GM19043 (cell line): ENCODE data around the gene TCF7.
A peak's percentile ranks its signal among the peaks of the same experiment; 100 is the strongest.

Experiments used
- ATAC-seq: cut with Tn5 transposase; IDR thresholded peaks from one replicate; pipeline ENCODE4 v1.9.1; 2021; ENCODE audit warnings: low read depth; ENCODE audit not compliant: unreplicated experiment

The TCF7 gene

DNA sequence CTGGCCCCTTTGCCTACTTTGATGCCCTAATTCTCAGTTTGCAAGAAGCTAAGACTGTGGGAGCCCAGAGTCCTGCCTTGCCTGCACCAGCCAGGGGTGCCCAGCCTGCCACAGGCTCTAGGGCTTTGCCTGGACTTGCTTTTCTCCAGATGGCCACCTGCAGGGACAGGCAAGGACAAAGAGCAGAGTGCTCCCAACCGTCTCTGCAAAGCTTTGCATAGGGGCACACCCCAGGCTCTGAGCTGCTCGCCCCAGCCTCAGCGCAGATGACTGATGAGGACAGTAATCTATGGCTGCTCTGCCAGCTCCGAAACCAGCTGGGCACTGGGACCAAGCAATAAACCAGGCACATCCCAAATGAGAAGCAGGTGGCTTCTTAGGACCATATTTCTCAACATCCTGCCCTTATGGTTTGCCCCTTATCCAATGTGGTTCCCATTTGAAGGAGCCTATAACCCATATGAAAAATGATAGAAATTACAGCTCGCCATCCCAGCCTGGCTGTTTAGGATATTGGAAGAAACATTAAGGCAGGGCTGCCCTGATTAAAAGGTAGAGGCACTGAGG lies 25.4 kb upstream of the TCF7 start:
- ATAC-seq: no peak

DNA sequence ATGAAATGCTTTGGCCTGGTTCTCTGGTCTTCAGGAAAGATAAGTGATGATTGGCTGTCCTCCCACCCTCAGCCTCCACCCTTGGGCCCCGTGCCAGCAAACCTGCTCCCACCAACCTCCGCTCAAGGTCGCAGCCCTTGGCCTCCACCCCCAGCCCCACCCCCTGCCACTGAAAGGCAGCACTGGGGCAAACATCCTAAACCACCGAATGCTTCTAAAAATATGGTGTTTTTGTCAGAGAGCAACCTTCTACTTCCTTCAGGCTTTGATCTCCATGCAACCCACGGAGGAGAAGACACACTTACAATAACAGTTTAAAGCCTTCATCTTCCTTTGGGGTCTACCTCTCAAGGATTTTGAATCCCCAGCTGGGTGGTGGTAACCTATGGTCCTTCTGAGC lies 24.0 kb upstream of the TCF7 start:
- ATAC-seq: no peak

DNA sequence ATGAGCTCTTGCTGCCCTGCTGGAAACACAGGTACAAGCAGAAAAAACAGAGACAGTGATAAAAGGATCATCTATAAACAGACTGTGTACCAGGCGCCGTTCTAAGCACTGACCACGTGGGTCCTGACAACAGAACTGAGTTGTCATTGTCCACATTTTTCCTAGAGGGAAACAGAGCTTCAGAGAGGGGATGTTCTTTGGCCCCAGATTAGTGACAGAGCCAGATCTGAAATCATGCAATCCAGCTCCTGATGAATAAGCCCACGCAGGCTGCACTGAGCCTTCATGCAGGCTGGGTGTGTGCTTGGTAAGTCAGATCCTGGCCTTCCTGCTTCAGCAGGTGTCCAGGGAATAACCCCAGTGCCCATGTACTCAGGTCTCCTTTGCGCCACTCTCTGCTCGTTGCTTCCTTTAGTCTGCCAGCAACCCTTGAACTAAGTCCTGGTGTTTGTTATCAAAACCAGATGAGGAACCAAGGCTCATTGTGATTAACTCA lies 22.8 kb upstream of the TCF7 start:
- no peak for ATAC-seq

DNA sequence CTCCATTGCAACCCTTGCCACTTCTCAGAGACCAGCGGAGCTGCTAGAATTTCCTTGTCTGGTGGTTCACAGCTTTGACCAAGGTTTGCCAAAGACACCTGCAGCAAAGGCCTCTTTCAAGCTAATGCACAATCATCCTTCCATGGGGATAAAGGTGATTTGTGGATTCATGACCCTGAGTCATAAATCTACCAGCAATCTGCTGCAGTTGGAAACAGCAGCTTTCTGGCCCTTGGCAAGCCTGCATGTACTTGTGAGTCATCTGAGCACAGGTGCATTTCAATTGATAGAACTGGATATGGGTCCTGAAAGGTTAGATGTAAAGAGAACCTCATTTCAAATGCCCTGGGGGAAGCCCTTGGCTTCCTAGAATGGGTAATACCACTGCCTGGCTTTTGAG lies 21.6 kb upstream of the TCF7 start:
- no peak for ATAC-seq

DNA sequence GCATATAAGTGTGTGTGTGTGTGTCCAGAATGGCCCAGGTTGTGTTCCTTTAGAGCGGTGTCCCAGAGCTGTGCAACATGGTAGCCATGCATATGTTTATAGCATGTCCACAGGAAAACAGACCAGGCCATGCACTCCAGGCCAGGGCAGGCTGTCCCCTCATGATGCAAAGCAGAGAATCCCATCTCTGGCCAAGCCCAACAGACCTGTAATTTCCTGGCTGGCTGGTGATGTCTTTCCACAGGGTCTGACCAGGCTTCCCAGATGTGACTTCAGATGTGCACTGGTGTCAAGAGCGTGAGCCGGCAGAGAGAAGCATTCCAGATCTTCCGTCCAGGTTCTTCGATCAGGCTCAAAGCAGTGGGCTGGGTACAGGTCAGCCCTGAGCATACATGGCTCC lies 21.1 kb upstream of the TCF7 start:
- no peak for ATAC-seq

DNA sequence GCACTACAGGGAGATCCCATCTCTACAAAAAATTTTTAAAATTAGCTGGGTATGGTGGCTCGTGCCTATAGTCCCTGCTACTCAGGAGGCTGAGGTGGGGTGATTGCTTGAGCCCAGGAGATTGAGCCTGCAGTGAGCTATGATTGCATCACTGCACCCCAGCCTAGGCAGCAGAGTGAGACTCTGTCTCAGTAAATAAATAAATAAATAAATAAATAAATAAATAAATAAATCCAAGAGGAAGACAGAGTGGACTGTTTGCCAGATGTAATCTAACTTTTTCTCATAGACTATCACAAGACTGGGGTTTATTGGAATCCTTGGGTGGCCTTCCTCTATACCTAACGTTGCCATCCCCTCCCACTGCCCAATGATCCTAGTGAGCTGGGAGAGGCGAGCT lies 19.2 kb upstream of the TCF7 start:
- ATAC-seq: no peak

DNA sequence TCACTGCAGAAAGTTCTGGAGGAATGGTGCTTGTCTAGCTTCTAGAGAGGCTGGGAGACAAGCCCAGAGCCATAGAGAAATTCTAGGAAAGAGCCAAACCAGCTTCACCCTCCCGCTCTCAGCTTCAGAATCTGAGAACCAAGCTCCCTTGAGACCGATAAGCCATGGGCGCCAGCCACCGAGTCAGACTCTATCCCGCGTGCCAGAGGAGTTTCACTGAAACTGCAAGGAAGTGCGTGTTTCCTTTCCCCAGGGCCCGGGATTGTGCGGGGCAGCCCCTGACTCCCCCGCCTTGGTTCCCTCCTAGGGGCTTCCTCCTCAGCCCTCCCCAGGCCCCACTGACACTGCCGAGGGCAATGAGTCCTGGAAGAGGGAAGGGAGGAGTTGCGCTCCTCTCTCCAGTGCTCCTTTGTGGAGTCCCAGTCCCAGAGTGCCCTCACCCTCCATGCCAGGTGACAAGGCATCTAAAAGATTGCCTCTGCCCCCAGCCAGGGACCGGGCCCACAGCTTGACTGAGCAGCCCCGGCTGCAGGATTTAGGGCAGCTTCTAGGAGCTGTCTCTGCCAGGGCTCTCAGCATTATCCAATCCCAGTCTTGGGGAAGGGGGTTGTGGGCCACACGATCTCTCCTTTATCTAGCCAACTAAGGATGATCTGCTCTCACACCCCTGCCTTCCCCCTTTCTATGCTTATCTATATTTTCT lies 18.4 kb upstream of the TCF7 start:
- ATAC-seq: no peak

DNA sequence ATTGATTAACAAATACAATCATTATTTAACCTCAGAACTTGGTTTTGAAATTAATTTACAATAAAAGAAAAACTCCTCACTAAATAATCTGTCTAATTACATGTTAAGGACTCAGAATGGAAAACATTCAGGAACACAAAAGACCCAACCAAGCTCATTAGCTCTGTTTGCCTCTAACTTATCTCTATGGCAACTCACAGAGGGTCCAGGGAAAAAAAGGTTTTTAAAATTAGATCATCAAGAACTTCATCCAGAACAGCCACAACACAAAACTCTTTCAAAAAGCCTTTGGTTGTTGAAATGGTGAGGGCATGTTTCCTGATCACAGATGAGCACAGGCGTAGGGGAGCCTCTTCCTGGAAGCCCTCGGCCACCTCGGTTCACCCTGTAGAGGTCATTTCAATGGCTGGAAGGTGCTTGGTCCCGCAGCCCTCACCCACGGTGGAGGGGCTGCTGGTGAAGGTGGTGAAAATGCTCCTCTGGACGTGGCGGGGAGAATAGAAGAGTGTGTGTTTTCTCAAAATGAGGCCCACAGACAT lies 17.2 kb upstream of the TCF7 start:
- ATAC-seq: no peak

DNA sequence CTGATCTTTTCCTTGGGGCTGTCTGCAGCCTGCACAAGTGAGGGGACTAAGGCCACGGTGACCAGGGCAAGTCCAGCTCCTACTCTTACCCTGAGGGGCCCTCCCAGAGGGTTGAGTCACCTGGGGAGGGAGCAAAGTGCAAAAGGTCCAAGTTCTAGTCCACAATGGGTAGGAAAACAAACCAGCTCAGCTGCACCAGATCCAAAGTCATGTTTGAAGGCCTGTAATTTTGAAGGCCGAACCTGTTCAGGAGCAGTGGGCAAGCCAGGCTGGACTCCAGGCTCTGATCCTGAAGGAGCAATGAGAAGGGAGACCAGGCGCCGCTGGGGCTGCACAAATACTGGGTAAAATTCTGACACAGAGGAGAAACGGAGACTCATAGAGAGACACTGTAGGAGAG lies 15.8 kb upstream of the TCF7 start:
- no peak for ATAC-seq

DNA sequence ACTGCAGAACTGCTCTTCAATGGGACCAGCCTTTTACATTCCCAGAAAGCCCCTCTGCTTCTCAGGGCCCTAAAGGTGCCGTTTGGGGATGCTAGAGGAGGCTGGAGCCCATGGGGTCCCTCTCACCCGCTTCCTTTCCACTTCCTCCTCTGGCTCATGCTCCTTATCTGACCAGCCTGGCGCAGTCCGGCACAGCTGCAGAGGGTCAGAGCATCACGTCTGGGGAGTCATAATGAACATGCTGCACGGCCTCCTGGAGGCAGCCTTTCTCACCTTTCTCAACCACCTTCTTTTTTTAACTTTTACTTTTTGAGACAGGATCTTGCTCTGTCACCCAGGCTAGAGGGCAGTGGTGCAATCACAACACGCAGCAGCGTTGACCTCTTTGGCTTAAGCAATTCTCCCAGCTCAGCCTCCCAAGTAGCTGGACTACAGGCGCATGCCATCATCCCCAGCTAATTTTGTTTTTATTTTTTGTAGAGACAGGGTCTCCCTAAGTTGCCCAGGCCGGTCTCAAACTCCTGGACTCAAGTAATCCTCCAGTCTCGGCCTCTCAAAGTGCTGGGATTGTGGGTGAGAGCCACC lies 15.1 kb upstream of the TCF7 start:
- no peak for ATAC-seq

DNA sequence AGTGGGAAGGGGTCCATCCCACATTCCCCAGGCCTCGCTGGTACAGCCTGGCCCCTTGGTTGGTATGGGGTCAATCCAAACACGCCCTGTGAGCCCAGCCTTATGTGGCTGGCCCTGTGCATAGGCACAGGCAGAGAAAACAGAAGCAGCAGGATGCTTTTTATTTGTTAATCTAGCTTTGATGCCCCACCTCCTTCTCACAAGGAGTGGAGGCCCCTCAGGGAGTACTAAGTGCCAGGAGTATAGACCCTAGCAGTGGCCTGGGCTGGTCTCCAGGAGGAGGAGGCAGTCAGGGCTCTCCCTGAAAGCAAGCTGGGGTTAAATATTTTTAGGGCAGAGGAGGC lies 14.6 kb upstream of the TCF7 start:
- no peak for ATAC-seq

DNA sequence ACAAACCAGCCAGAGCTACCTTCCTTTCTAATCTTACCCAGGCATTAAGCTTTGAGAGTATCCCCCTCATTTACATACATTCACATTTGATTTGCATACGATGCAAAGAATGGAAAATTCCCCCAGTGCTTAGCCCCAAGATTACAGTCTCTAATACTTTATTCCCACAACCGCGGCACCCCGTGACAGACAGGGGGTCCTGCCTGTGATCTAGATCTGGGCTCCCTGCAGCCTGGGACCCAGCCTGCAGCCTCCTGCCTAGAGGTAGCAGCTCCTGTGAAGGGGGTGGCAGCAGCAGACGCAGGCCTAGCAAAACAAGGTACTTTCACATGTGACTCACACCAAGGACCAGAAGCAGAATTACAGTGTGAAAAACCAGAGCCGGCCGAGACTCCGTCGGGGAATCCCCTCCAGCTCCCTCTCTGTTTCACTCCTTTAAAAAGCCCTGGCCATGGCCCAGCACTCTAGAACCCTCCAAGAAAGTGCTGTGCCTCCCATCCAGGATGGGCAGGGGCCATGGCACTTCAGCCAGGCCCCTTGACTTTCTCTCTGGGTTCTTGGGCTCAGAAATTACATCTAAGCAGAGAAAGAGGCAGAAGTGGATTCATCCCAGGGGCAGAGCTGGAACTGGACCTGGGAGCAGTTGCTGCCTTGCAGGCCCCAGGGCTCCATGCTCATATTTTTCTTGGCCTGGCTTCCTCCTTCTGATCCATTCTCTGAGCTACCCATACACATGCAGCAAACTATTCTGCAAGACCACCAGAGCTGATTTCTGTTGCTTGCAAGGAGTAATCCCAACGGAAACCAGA lies 14.0 kb upstream of the TCF7 start:
- ATAC-seq: peak; percentile 78

DNA sequence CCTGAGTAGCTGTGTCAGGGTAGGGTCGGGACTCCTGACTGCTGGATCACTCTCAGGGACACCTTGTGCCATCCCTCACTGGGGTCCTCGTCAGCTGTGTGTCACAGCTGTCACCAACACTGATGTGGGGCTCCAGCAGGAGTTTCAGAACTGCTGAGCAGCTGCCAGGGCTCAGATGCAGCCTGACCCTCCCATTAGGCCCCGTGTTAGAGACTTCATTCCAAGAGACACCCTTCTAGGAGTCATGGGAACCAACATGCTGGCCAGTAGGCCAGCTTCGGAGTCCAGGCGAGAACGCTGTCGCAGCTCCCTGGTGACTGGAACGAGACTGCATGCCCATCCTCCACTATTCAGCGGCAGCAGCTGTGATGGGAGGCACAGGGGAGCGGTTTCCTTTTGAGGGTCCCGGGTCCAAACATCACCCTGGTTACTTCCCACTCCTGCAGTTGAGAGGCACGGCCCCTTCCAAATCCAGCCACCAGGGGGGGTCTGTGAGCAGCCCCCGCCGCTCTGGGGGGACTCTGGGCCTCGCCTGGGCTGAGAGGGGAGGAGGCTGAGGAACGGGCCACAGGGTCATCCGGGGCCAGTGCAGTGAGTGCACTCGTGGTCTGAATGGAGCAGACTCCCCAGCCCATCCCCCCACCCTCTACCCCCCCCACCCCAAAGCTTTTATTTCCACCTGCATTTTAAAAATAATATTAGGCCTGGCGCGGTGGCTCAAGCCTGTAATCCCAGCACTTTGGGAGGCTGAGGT lies 12.6 kb upstream of the TCF7 start:
- ATAC-seq: no peak

DNA sequence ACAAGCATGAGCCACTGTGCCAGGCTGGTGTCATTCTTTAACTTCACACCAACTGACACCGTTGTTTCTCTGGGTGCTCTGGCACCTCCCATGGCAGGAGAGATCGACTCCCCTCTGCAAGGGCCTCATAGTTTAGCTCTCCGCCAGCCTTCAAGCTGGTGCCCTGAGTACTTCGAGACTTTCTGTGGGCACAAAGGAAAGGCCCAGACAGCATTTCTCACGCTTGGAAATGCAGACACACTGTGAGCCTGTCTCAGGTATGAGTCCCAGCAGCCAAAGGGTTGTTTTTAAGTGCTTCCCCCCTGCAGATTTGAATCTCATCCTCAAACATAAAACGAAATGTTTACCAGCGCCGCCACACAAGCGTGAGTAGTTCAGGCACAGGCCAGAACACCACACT lies 11.1 kb upstream of the TCF7 start:
- ATAC-seq: no peak

DNA sequence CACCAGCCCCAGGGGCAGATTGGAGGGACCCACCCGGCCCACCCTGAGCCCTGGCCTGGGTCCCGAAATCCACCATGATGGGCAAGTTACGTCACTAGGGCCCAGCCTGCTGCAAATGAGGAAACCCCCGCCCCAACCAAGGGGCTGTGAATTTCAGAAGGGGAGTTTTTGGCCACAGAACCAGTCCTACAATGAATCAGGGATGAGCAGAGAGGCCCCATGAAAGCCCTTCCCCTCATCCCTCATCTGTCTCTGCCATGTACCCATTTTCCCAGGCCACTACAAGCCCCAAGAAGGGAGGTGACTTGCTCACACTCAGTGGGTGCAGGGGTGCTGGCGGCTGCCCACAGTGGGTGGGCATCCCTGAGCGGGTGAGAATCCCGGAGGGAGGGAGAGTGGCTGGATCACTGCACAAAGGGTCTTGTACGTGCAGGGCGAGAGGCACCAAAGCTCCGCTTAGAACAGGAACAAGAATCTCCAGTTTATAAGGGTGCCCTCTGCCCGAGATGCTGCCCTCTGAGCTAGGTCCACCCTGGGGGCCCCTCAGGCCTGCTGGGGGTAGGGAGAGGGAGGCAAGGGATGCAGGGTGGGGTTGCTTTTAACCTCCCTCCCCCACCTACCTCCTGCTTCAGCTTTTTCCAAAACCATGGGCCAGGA lies 10.4 kb upstream of the TCF7 start:
- ATAC-seq: no peak

DNA sequence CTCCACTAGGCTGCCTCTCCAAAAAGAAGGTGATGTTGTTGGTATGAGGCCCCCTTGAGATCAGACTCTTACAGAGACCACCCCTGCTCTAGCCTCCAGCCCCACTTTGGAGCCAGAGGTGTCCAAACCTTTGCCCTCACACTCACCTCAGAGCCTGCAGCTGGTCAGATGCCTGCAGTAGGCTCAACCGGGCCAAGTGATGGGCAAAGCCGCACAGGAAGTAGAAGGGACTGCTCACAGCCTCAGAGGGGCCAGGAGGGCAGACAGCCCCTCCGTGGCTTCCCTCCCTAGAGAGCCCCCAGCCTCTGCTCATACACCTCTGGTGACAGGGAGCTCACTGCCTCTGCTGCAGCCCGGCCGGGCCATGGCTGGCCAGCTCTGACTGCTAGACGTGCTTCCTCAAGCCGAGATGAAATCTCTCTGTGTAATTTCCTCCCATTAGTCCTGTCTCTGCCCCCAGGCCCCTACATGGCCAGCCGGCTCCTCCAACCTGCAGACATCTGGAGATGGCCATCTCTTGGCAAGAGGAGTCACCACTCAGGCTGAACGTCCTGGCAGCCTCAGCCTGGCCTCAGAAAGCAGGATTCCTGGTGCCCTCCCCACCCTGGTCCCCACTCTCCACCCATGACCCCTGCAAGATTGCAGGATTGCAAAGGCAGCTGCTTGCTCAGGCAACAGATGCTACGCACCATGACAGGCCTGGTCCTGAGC lies 7.3 kb upstream of the TCF7 start:
- no peak for ATAC-seq

DNA sequence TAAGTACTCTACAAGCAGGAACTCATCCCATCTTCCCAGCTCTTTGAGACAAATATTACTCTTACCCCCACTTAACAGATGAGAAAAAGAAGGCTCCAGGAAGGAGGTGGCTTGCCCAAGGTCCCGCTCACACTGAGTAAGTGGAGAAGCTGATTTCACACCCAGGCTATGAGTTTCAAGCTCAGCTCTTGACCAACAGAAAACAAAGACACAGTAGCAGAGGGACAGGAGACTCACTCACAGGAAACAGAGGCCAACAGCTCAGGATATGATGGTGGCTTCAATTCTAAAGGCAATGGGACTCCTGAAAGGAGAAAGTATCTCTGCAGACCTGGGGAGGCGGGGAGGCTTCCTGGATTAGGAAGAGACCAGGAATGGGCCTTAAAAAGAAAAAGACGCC lies 6.7 kb upstream of the TCF7 start:
- ATAC-seq: no peak

DNA sequence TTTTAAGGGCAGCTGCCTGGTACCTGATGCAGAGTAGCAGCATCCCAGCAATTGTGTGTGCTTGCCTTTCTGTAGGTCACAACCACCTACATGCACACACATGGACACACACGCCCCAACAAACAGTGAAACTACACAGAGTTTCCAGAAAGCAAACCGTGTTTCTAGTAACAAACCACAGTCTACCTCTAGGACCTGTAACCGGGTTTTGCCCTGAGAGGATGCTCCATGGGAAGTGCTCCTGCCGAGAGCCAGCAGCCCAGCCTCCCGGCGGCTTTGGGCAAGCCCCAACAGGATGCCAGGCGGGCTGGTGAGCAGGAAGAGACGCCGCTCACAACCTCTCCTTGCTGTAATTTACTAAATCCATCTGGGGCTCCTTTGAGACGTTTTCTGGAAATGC lies 4.1 kb upstream of the TCF7 start:
- ATAC-seq: no peak
